Trophoblast cell (in vitro differentiated cells and primary cell): ENCODE results near the gene PGS1.

Experiments
- DNase-seq, 2 donors: peaks; one replicate each; pipeline ENCODE4 v3.0.0-alpha.2; 2016
- H2AFZ ChIP-seq: 2 replicates; pipeline ENCODE4 v1.6.1; 2013; ENCODE audit warnings: low read length, moderate library complexity, mild to moderate bottlenecking; ENCODE audit not compliant: insufficient read depth, poor library complexity
- H2AK5ac ChIP-seq: 2 replicates; pipeline ENCODE4 v1.6.1; 2013; ENCODE audit warnings: mild to moderate bottlenecking, low read length
- H2BK120ac ChIP-seq: 2 replicates; pipeline ENCODE4 v1.6.1; 2013; ENCODE audit warnings: low read length, mild to moderate bottlenecking, moderate library complexity; ENCODE audit not compliant: insufficient read depth, poor library complexity
- H2BK12ac ChIP-seq: 2 replicates; pipeline ENCODE4 v1.6.1; 2013; ENCODE audit warnings: mild to moderate bottlenecking, low read length, moderate library complexity
- H2BK5ac ChIP-seq: 2 replicates; pipeline ENCODE4 v1.6.1; 2013; ENCODE audit warnings: low read length, low read depth, moderate library complexity, mild to moderate bottlenecking; ENCODE audit not compliant: poor library complexity
- H3K14ac ChIP-seq: 2 replicates; pipeline ENCODE4 v1.6.1; 2013; ENCODE audit warnings: mild to moderate bottlenecking, low read length
- H3K18ac ChIP-seq: 2 replicates; pipeline ENCODE4 v1.6.1; 2013; ENCODE audit warnings: mild to moderate bottlenecking, low read length
- H3K23ac ChIP-seq: 2 replicates; pipeline ENCODE4 v1.6.1; 2013; ENCODE audit warnings: low read length
- H3K27ac ChIP-seq: 2 replicates; pipeline ENCODE4 v1.5.1; 2013; ENCODE audit warnings: low read depth, mild to moderate bottlenecking, inconsistent platforms, low read length, moderate library complexity
- H3K27me3 ChIP-seq: 2 replicates; pipeline ENCODE4 v1.6.1; 2013; ENCODE audit warnings: inconsistent platforms, mild to moderate bottlenecking, low read length, moderate library complexity; ENCODE audit not compliant: insufficient read depth
- H3K36me3 ChIP-seq, 2 experiments: 1 replicate in 1 of 2; 2 replicates in 1 of 2; pipeline ENCODE4 v1.6.1; 2013; ENCODE audit warnings: low read length in 2 of 2, mild to moderate bottlenecking in 2 of 2, moderate library complexity in 1 of 2; ENCODE audit not compliant: insufficient read depth in 2 of 2, control insufficient read depth in 1 of 2
- H3K4ac ChIP-seq: 2 replicates; pipeline ENCODE4 v1.6.1; 2013; ENCODE audit warnings: low read depth, mild to moderate bottlenecking, low read length, moderate library complexity
- H3K4me1 ChIP-seq, 2 experiments: 1 replicate in 1 of 2; 2 replicates in 1 of 2; pipeline ENCODE4 v1.6.1; 2013; ENCODE audit warnings: low read length in 2 of 2, mild to moderate bottlenecking in 2 of 2, moderate library complexity in 1 of 2; ENCODE audit not compliant: insufficient read depth in 2 of 2, control insufficient read depth in 1 of 2
- H3K4me2 ChIP-seq: 2 replicates; pipeline ENCODE4 v1.6.1; 2013; ENCODE audit warnings: inconsistent platforms, mild to moderate bottlenecking, low read length, moderate library complexity
- H3K4me3 ChIP-seq: 2 replicates; pipeline ENCODE4 v1.5.1; 2013; ENCODE audit warnings: mild to moderate bottlenecking, low read depth, low read length, inconsistent platforms
- H3K79me1 ChIP-seq: one replicate; pipeline ENCODE4 v1.6.1; 2013; ENCODE audit warnings: low read length
- H3K79me2 ChIP-seq: 2 replicates; pipeline ENCODE4 v1.6.1; 2013; ENCODE audit warnings: low read length, mild to moderate bottlenecking; ENCODE audit not compliant: control insufficient read depth, insufficient read depth, poor library complexity
- H3K9ac ChIP-seq: 2 replicates; pipeline ENCODE4 v1.6.1; 2013; ENCODE audit warnings: mild to moderate bottlenecking, low read length
- H3K9me3 ChIP-seq: 2 replicates; pipeline ENCODE4 v1.6.1; 2013; ENCODE audit warnings: low read depth, mild to moderate bottlenecking, control low read depth, inconsistent platforms, low read length; ENCODE audit not compliant: insufficient read depth
- H4K12ac ChIP-seq: 2 replicates; pipeline ENCODE4 v1.6.1; 2013; ENCODE audit warnings: low read depth, mild to moderate bottlenecking, low read length, moderate library complexity
- H4K8ac ChIP-seq: 2 replicates; pipeline ENCODE4 v1.6.1; 2013; ENCODE audit warnings: low read depth, mild to moderate bottlenecking, low read length, moderate library complexity
- H4K91ac ChIP-seq: one replicate; pipeline ENCODE4 v1.6.1; 2013; ENCODE audit warnings: low read depth, mild to moderate bottlenecking, low read length, moderate library complexity
- WGBS: extraction: QIAGEN DNeasy Blood & Tissue Kit; methylation state at CpG from one replicate; pipeline ENCODE4 v1.1.7; 2013; ENCODE audit warnings: missing lambda C conversion rate; ENCODE audit not compliant: insufficient read length, insufficient coverage; ENCODE audit errors: extremely low coverage; 5-methylcytosine and 5-hydroxymethylcytosine counted together

PGS1 gene

GRCh38 chr17:78360371-78361224, 17.9 kb upstream of the PGS1 start:
- Histone ChIP-seq H3K27ac (peak overlapping the region; percentile 99), H2AFZ (peak overlapping the region; percentile 82), H3K9ac (peak overlapping the region; percentile 66), H3K9me3 (no peaks in the 10 kb centered on the region), H3K4ac (peak overlapping the region; percentile 77), H4K91ac (peak overlapping the region; percentile 98), H3K4me2 (peak overlapping the region; percentile 69), H3K27me3 (peaks cover 1% of the 10 kb centered on the region), H3K23ac (no peak overlapping the region), H2BK5ac (peak overlapping the region; percentile 99), H3K36me3 (peaks cover 20 to 24% of the 10 kb centered on the region in 2 experiments), H4K12ac (peak overlapping the region; percentile 74), H4K8ac (peak overlapping the region; percentile 86), H3K79me1 (peaks cover 59% of the 10 kb centered on the region), H2AK5ac (peak overlapping the region; percentile 10), H3K4me1 (peaks cover 41 to 50% of the 10 kb centered on the region in 2 experiments), H3K79me2 (peaks cover 38% of the 10 kb centered on the region), H2BK120ac (peak overlapping the region; percentile 99), H3K18ac (peak overlapping the region; percentile 96), H2BK12ac (peak overlapping the region; percentile 96), H3K14ac (peak overlapping the region; percentile 32), H3K4me3 (peak overlapping the region; percentile 53)
- WGBS = no CpG with 5 or more reads among the region's 49 CpGs
- peak; percentile 94 to 98 for DNase-seq

DNA sequence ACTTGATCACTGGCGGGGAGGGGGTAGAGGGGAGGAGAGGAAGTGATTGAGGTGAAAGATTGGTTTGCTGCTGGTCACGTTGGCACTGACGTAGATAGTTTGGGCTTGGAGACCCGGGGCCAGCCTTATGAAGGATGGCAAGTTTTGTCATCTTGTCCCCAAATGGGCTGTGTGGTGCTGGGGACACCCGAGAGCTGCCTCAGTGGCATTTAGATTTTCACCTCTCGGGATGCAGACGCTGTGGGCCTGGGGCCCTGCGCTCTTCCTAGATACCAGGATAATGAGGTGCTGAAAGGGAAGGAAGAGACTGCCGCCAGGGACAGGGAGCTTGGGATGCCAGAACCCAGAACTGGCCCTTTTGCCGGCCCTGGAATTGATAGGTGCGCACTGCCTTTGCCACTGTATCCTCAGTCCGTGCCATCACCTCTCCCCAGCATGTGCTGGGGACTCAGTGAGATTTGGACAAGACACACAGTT, 17.2 kb upstream of the PGS1 start:
- H4K8ac ChIP-seq = peak overlapping the region; percentile 64
- H3K14ac ChIP-seq = peak overlapping the region; percentile 86
- peak overlapping the region; percentile 99 for H3K27ac ChIP-seq
- no peak overlapping the region for H2AFZ ChIP-seq
- peak overlapping the region; percentile 98 for H4K91ac ChIP-seq
- H2AK5ac ChIP-seq = peak overlapping the region; percentile 42
- peak overlapping the region; percentile 39 for H4K12ac ChIP-seq
- peak overlapping the region; percentile 69 for H3K4me2 ChIP-seq
- WGBS = no CpG with 5 or more reads among the region's 12 CpGs
- peaks cover 62% of the 10 kb centered on the region for H3K79me1 ChIP-seq
- H3K18ac ChIP-seq = peak overlapping the region; percentile 35
- H2BK120ac ChIP-seq = peak overlapping the region; percentile 54
- peak overlapping the region; percentile 96 for H2BK12ac ChIP-seq
- no peak overlapping the region for H3K9ac ChIP-seq
- no peaks in the 10 kb centered on the region for H3K9me3 ChIP-seq
- H3K4ac ChIP-seq = peak overlapping the region; percentile 77
- H3K23ac ChIP-seq = no peak overlapping the region
- peaks cover 1% of the 10 kb centered on the region for H3K27me3 ChIP-seq
- peaks cover 40% of the 10 kb centered on the region for H3K79me2 ChIP-seq
- DNase-seq = no peak
- H2BK5ac ChIP-seq = peak overlapping the region; percentile 52
- peaks cover 39 to 48% of the 10 kb centered on the region in 2 experiments for H3K4me1 ChIP-seq
- H3K36me3 ChIP-seq = peaks cover 20% of the 10 kb centered on the region in 2 experiments
- H3K4me3 ChIP-seq = no peak overlapping the region

GRCh38 chr17:78362232-78362631, 16.2 kb upstream of the PGS1 start:
- Histone ChIP-seq H4K12ac (no peak overlapping the region), H3K23ac (no peak overlapping the region)

DNA sequence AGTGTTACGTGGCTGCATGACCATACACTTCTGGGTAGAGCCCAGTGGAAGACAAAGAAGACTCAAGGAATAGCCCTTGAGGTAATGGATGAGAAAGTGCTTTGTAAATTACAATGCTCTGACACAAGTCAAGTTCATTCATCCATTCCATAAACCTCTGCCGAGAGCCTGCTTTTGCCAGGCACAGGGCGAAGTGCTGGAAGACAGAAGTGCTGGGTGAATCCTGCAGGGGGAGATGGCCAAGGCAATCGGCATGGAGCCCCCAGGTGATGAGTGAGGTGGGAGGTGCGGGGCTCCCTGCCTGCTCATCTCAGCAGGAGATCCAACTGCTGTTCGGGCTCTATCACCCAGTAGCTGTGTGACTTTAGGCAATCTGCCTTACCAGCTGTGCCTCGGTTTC, 15.8 kb upstream of the PGS1 start:
- Histone ChIP-seq H3K14ac (no peak overlapping the region), H3K79me2 (peaks cover 38% of the 10 kb centered on the region), H3K9ac (no peak overlapping the region), H2BK5ac (no peak overlapping the region), H4K8ac (no peak overlapping the region), H2AK5ac (peak overlapping the region; percentile 2), H3K4me3 (no peak overlapping the region), H3K4me1 (peaks cover 49 to 55% of the 10 kb centered on the region in 2 experiments), H3K4ac (no peak overlapping the region), H3K36me3 (peaks cover 13% of the 10 kb centered on the region in 2 experiments), H3K18ac (no peak overlapping the region), H3K27ac (no peak overlapping the region), H3K27me3 (peaks cover 1% of the 10 kb centered on the region), H3K9me3 (no peaks in the 10 kb centered on the region), H2BK120ac (no peak overlapping the region), H2AFZ (no peak overlapping the region), H3K23ac (no peak overlapping the region), H2BK12ac (peak overlapping the region; percentile 3), H3K79me1 (peaks cover 66% of the 10 kb centered on the region), H4K91ac (peak overlapping the region; percentile 11), H4K12ac (no peak overlapping the region), H3K4me2 (no peak overlapping the region)
- DNase-seq = no peak
- WGBS = no CpG with 5 or more reads among the region's 7 CpGs

More at GRCh38 chr17:78362232-78362631, 16.2 kb upstream of the PGS1 start:
- DNase-seq = no peak
- Histone ChIP-seq H3K4ac (no peak overlapping the region), H2AFZ (no peak overlapping the region), H2BK120ac (no peak overlapping the region), H3K4me3 (no peak overlapping the region), H2BK12ac (no peak overlapping the region), H4K91ac (no peak overlapping the region), H2BK5ac (no peak overlapping the region), H3K27ac (no peak overlapping the region), H3K4me2 (no peak overlapping the region), H2AK5ac (no peak overlapping the region), H3K9me3 (no peaks in the 10 kb centered on the region), H3K4me1 (peaks cover 49 to 54% of the 10 kb centered on the region in 2 experiments), H3K9ac (no peak overlapping the region), H3K27me3 (peaks cover 1% of the 10 kb centered on the region), H3K18ac (no peak overlapping the region), H4K8ac (no peak overlapping the region), H3K79me1 (peaks cover 68% of the 10 kb centered on the region), H3K79me2 (peaks cover 42% of the 10 kb centered on the region), H3K14ac (no peak overlapping the region), H3K36me3 (peaks cover 17 to 18% of the 10 kb centered on the region in 2 experiments)
- WGBS = no CpG with 5 or more reads among the region's 5 CpGs
